ENCODE results near the gene TCAIM. TPM values are rescaled to one million over a fixed set of nuclear protein-coding genes. Genes with fewer than 3 reads are reported as not detected.

The TCAIM gene
- total and polyA plus RNA-seq, 9 of the 15 experiments (the other 6 are each of a cell fraction or from before 2014, with no cell fraction given) = 19.7 to 53.3 (median 36.9) TPM

DNA sequence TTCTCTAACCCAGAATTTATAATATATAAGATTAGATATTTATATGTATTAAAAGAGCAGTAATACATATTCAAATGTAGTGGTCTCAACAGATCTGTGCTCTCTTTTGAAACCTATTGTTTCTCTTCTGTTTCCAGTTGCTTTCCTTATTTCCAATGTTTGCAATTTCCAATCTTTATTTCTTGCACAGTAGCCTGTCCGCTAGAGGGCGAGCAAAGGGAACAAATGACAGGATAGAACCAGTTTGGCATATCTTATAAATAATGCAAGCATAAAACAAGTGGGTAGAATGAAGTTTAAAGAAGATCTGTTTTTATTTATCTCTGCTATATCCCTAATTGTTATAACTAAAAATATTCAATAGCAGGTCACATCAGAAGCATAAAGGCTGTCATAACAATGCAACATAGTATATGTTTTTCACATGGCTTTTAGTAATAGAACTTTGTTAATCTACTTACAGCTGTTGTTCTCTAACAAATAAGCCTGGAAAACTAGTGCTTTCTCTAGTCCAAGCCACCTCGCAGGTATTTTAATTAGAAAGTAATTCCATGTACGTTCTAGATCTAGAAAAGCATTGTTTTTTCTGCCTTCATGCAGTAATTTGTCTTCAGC, 15.1 kb upstream of the TCAIM start:
- Histone ChIP-seq H3K4me1 (replicated peaks in 1 of 2; ENCODE audit: control insufficient read depth in 2 of 2, insufficient read depth in 2 of 2, low read length in 2 of 2) (no peaks in the 10 kb centered on the region), H3K27me3 (ENCODE audit: control insufficient read depth in 2 of 2, insufficient read depth in 2 of 2, low read length in 2 of 2) (no peaks in the 10 kb centered on the region), H4K20me1 (replicated peaks; ENCODE audit: control insufficient read depth, insufficient read depth, low read length) (no peaks in the 10 kb centered on the region), H3K9me1 (ENCODE audit: control insufficient read depth, insufficient read depth, low read length) (no peaks in the 10 kb centered on the region), H3K79me2 (ENCODE audit: control insufficient read depth, insufficient read depth, low read length) (no peaks in the 10 kb centered on the region), H3K27ac (ENCODE audit: extremely low read depth, low read depth, low read length) (no peak overlapping the region), H3K9me3 (replicated peaks; ENCODE audit: control insufficient read depth, insufficient read depth, low read depth, low read length) (peaks cover 5% of the 10 kb centered on the region; the same call in 1 of the 2 replicates), H3K9ac (ENCODE audit: insufficient read depth in 1 of 2, low read depth in 2 of 2, low read length in 2 of 2) (no peak overlapping the region), H3K36me3 (ENCODE audit: control insufficient read depth, insufficient read depth, low read length) (no peaks in the 10 kb centered on the region), H2AFZ (ENCODE audit: low read depth, low read length) (0 out of 2 replicates have a peak overlapping the region, but pooled peaks have one; percentile 22), H3K4me3 (no peak overlapping the region), H3K4me2 (ENCODE audit: insufficient read depth, low read length) (no peak overlapping the region)
- FAIRE-seq = peak; percentile 89
- WGBS (ENCODE audit: insufficient coverage, low coverage, missing lambda C conversion rate) = 3% methylated on average over 4 of the region's 4 CpGs
- peak; percentile 88 for ATAC-seq
- no TSS peak for BruUV-seq (replicated peaks)
- CTCF ChIA-PET (ENCODE audit: low intra/inter-chr PET ratio) = interaction anchor here (0.6 to 1.6 kb wide), 4 partner anchors 11 to 591 kb away, joined by 3 to 7 read pairs (median 5); no protein-coding TSS in a partner anchor
- DNase-seq (ENCODE audit: extremely low read depth in 1 of 4, low spot score in 3 of 4) = peak; percentile 30 to 83 (median 47)
- intact Hi-C loops (cut with micrococcal nuclease) (loop anchor here (1.0 to 10.0 kb wide), 6 partner anchors 86 to 671 kb away; partner anchors contain the start of gene ZNF197), in situ Hi-C loops (cut with MboI) (loop anchor here (10.0 kb wide), 1 partner anchor 191 kb away; no protein-coding TSS in a partner anchor)
- POLR2A ChIA-PET = interaction anchor here (0.7 kb wide), 1 partner anchor 1669 kb away, joined by 3 read pairs; no protein-coding TSS in a partner anchor
- TF ChIP-seq GATAD2B (IDR thresholded peaks at IDR 0.05; ENCODE audit: borderline replicate concordance) = 0 out of 2 replicates have a peak, but pooled peaks have one; percentile 39
- no peak for TF ChIP-seq TCF3 (CRISPR knock-in tag; IDR thresholded peaks at IDR 0.05)
- TF ChIP-seq NFYB (IDR thresholded peaks at IDR 0.05; ENCODE audit: extremely low read depth, insufficient read length) = no peak
- no peak for TF ChIP-seq RCOR1 (IDR thresholded peaks at IDR 0.05; ENCODE audit: borderline replicate concordance in 1 of 2, low read depth in 2 of 2, low read length in 2 of 2)
- TF ChIP-seq, protein P1, sequence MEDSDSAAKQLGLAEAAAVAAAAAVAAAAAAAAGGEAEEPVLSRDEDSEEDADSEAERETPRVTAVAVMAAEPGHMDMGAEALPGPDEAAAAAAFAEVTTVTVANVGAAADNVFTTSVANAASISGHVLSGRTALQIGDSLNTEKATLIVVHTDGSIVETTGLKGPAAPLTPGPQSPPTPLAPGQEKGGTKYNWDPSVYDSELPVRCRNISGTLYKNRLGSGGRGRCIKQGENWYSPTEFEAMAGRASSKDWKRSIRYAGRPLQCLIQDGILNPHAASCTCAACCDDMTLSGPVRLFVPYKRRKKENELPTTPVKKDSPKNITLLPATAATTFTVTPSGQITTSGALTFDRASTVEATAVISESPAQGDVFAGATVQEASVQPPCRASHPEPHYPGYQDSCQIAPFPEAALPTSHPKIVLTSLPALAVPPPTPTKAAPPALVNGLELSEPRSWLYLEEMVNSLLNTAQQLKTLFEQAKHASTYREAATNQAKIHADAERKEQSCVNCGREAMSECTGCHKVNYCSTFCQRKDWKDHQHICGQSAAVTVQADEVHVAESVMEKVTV (CRISPR knock-in tag; IDR thresholded peaks at IDR 0.05) = peak; percentile 86
- TF ChIP-seq COPS2 (conservative IDR thresholded peaks at IDR 0.05) = no peak
- TF ChIP-seq RHOXF2B (CRISPR knock-in tag; conservative IDR thresholded peaks at IDR 0.05) = no peak
- no peak for TF ChIP-seq SMAD1 (IDR thresholded peaks at IDR 0.05; ENCODE audit: low read depth, low read length, partially characterized antibody)
- TF ChIP-seq, protein P2, sequence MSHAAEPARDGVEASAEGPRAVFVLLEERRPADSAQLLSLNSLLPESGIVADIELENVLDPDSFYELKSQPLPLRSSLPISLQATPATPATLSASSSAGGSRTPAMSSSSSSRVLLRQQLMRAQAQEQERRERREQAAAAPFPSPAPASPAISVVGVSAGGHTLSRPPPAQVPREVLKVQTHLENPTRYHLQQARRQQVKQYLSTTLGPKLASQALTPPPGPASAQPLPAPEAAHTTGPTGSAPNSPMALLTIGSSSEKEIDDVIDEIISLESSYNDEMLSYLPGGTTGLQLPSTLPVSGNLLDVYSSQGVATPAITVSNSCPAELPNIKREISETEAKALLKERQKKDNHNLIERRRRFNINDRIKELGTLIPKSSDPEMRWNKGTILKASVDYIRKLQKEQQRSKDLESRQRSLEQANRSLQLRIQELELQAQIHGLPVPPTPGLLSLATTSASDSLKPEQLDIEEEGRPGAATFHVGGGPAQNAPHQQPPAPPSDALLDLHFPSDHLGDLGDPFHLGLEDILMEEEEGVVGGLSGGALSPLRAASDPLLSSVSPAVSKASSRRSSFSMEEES (CRISPR knock-in tag; IDR thresholded peaks at IDR 0.05) = no peak
- 0 out of 2 replicates have a peak, but pooled peaks have one; percentile 27 for TF ChIP-seq FOXM1 (IDR thresholded peaks at IDR 0.05; ENCODE audit: low read depth)
- no peak for TF ChIP-seq FOXM1 (CRISPR knock-in tag; IDR thresholded peaks at IDR 0.05; ENCODE audit: low read depth)
- TF ChIP-seq SMAD3 (CRISPR knock-in tag; conservative IDR thresholded peaks at IDR 0.05) = no peak
- TF ChIP-seq, protein P3, sequence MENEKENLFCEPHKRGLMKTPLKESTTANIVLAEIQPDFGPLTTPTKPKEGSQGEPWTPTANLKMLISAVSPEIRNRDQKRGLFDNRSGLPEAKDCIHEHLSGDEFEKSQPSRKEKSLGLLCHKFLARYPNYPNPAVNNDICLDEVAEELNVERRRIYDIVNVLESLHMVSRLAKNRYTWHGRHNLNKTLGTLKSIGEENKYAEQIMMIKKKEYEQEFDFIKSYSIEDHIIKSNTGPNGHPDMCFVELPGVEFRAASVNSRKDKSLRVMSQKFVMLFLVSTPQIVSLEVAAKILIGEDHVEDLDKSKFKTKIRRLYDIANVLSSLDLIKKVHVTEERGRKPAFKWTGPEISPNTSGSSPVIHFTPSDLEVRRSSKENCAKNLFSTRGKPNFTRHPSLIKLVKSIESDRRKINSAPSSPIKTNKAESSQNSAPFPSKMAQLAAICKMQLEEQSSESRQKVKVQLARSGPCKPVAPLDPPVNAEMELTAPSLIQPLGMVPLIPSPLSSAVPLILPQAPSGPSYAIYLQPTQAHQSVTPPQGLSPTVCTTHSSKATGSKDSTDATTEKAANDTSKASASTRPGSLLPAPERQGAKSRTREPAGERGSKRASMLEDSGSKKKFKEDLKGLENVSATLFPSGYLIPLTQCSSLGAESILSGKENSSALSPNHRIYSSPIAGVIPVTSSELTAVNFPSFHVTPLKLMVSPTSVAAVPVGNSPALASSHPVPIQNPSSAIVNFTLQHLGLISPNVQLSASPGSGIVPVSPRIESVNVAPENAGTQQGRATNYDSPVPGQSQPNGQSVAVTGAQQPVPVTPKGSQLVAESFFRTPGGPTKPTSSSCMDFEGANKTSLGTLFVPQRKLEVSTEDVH (IDR thresholded peaks at IDR 0.05; ENCODE audit: low read depth, partially characterized antibody) = peak; percentile 27
- 0 out of 2 replicates have a peak, but pooled peaks have one; percentile 3 for TF ChIP-seq CREM (IDR thresholded peaks at IDR 0.05; ENCODE audit: low read depth)
- 0 out of 2 replicates have a peak, but pooled peaks have one; percentile 17 for TF ChIP-seq TEAD4 (IDR thresholded peaks at IDR 0.05; ENCODE audit: low read length)
- TF ChIP-seq TEAD4 (CRISPR knock-in tag; IDR thresholded peaks at IDR 0.05; ENCODE audit: borderline replicate concordance) = no peak
- no peak for TF ChIP-seq MEF2D (tag; conservative IDR thresholded peaks at IDR 0.05; ENCODE audit: low read depth)

Measured in K562 (cell line).